ENCODE data around the gene KRT39. TPM values are rescaled to one million over a fixed set of nuclear protein-coding genes. Genes with fewer than 3 reads are reported as not detected.

The KRT39 gene
- polyA plus RNA-seq, 3 donors = not detected

DNA sequence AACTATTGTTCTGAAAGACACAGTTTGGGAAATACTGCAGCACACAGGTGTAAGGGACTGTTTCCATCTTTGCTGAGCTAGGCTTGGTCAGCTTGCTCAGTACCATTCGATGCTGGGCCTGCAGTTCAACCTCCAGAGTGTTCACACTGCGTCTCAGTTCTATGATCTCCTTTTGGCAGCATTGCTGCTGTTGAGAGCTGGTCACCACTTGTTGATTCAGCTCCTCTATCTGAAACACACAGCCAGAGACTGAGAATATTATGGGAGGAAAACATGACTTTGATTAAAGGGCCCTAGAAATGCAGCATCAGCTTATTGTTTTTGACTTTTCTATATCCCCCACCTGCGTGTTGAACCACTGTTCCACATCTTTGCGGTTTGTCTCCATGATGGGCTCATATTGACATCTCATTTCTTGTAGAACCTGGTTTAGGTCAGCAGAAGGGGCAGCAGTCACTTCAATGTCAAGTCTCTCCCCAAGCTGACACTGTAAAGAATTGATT is 4.6 kb downstream of the KRT39 start:
- Histone ChIP-seq H4K20me1 (ENCODE audit: insufficient read depth, low read length) (no peaks in the 10 kb centered on the region), H3K36me3 (replicated peaks in 1 of 2; ENCODE audit: control insufficient read depth in 1 of 2, insufficient read depth in 2 of 2, low read length in 2 of 2) (no peaks in the 10 kb centered on the region), H3K9me3 (replicated peaks in 1 of 2; ENCODE audit: control insufficient read depth in 1 of 2, insufficient read depth in 1 of 2, low read length in 2 of 2) (peaks cover 4 to 5% of the 10 kb centered on the region in 2 donors), H3K4me3 (replicated peaks in 1 of 3; ENCODE audit: low read depth in 2 of 3, low read length in 3 of 3) (no peak overlapping the region), H3K27me3 (ENCODE audit: control insufficient read depth in 2 of 2, insufficient read depth in 2 of 2, low read length in 2 of 2) (no peaks in the 10 kb centered on the region), H2AFZ (ENCODE audit: insufficient read depth, low read depth, low read length, poor library complexity, severe bottlenecking) (no peak overlapping the region), H3K4me1 (ENCODE audit: control insufficient read depth in 1 of 2, insufficient read depth in 2 of 2, low read length in 2 of 2) (no peaks in the 10 kb centered on the region), H3K79me2 (ENCODE audit: insufficient read depth, low read length) (no peaks in the 10 kb centered on the region), H3K4me2 (replicated peaks; ENCODE audit: extremely low read depth, low read length, poor library complexity, severe bottlenecking) (no peak overlapping the region), H3K9ac (ENCODE audit: insufficient read depth, low read length, poor library complexity, severe bottlenecking) (no peak overlapping the region), H3K27ac (ENCODE audit: low read depth in 1 of 2, low read length in 2 of 2) (no peak overlapping the region)
- Mint-ChIP-seq H3K36me3 (no peaks in the 10 kb centered on the region), H3K27me3 (ENCODE audit: low read depth in 3 of 3) (peaks cover 3 to 13% (median 7%) of the 10 kb centered on the region in 3 donors), H3K9me3 (peaks cover 2 to 8% (median 4%) of the 10 kb centered on the region in 7 donors), H3K4me1 (peaks cover 3% of the 10 kb centered on the region), H3K4me3 (no peak overlapping the region), H3K27ac (no peak overlapping the region)
- 86% methylated on average over 3 of the region's 4 CpGs for WGBS (ENCODE audit: insufficient coverage)
- DNase-seq = no peak
- intact Hi-C loops (cut with micrococcal nuclease) = no loop called here
- TF ChIP-seq, protein P1, sequence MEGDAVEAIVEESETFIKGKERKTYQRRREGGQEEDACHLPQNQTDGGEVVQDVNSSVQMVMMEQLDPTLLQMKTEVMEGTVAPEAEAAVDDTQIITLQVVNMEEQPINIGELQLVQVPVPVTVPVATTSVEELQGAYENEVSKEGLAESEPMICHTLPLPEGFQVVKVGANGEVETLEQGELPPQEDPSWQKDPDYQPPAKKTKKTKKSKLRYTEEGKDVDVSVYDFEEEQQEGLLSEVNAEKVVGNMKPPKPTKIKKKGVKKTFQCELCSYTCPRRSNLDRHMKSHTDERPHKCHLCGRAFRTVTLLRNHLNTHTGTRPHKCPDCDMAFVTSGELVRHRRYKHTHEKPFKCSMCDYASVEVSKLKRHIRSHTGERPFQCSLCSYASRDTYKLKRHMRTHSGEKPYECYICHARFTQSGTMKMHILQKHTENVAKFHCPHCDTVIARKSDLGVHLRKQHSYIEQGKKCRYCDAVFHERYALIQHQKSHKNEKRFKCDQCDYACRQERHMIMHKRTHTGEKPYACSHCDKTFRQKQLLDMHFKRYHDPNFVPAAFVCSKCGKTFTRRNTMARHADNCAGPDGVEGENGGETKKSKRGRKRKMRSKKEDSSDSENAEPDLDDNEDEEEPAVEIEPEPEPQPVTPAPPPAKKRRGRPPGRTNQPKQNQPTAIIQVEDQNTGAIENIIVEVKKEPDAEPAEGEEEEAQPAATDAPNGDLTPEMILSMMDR (IDR thresholded peaks at IDR 0.05) = no peak

DNA sequence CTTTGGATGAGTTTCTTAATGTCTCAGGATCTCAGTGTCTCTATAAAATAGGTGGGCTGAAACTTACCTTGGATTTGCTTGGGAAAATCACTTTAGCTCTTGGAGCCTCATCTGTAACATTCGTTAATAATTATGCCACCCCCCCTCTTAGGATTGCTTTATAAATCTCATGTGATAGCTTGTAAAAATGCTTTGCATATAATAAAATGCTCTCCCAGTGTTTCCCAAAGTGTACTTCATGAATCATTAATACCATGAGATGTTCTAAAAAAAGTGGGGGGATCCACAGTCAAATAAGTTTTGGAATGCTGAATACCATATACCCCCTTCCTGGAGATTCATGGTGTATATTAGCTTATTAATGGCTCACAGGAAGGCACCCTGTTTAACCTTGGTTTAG is 5.2 kb downstream of the KRT39 start:
- Mint-ChIP-seq H3K36me3 (no peaks in the 10 kb centered on the region), H3K27ac (no peak overlapping the region), H3K4me1 (peaks cover 7% of the 10 kb centered on the region), H3K27me3 (ENCODE audit: low read depth in 3 of 3) (peaks cover 2 to 13% (median 7%) of the 10 kb centered on the region in 3 donors), H3K4me3 (no peak overlapping the region), H3K9me3 (peaks cover 2 to 8% (median 4%) of the 10 kb centered on the region in 7 donors)
- Histone ChIP-seq H3K79me2 (ENCODE audit: insufficient read depth, low read length) (no peaks in the 10 kb centered on the region), H3K4me2 (replicated peaks; ENCODE audit: extremely low read depth, low read length, poor library complexity, severe bottlenecking) (no peak overlapping the region), H4K20me1 (ENCODE audit: insufficient read depth, low read length) (no peaks in the 10 kb centered on the region), H3K4me1 (ENCODE audit: control insufficient read depth in 1 of 2, insufficient read depth in 2 of 2, low read length in 2 of 2) (no peaks in the 10 kb centered on the region), H3K27ac (ENCODE audit: low read depth in 1 of 2, low read length in 2 of 2) (no peak overlapping the region), H3K4me3 (replicated peaks in 1 of 3; ENCODE audit: low read depth in 2 of 3, low read length in 3 of 3) (no peak overlapping the region), H3K27me3 (ENCODE audit: control insufficient read depth in 2 of 2, insufficient read depth in 2 of 2, low read length in 2 of 2) (no peaks in the 10 kb centered on the region), H3K9ac (ENCODE audit: insufficient read depth, low read length, poor library complexity, severe bottlenecking) (no peak overlapping the region), H2AFZ (ENCODE audit: insufficient read depth, low read depth, low read length, poor library complexity, severe bottlenecking) (no peak overlapping the region), H3K9me3 (replicated peaks in 1 of 2; ENCODE audit: control insufficient read depth in 1 of 2, insufficient read depth in 1 of 2, low read length in 2 of 2) (peaks cover 4 to 5% of the 10 kb centered on the region in 2 donors), H3K36me3 (replicated peaks in 1 of 2; ENCODE audit: control insufficient read depth in 1 of 2, insufficient read depth in 2 of 2, low read length in 2 of 2) (no peaks in the 10 kb centered on the region)
- TF ChIP-seq, protein P1 (IDR thresholded peaks at IDR 0.05) = no peak
- DNase-seq = no peak
- no CpG with 5 or more reads among the region's 1 CpG for WGBS (ENCODE audit: insufficient coverage)
- intact Hi-C loops (cut with micrococcal nuclease) = no loop called here

All from CD14-positive monocyte (primary cell).